HepG2 (cell line): ENCODE data around the gene SLC22A14. TPM values are rescaled to one million over a fixed set of nuclear protein-coding genes. Genes with fewer than 3 reads are reported as not detected.

Experiments
- ATAC-seq: fragments of 200-7000 bp; cut with Tn5 transposase; 3 replicates; pipeline ENCODE4 v1.9.1; 2020; ENCODE audit warnings: mild to moderate bottlenecking, moderate library complexity
- BruUV-seq: library from RNA; stranded (reverse); fragments of 400-500 nt; replicated peaks from 2 replicates; lab custom pipeline; 2021; lab: Mats Ljungman, UMichigan
- CTCF ChIA-PET: fragments of 300-600 bp; formaldehyde crosslinking; extraction: SDS; loops from one replicate; lab custom pipeline; 2021; ENCODE audit warnings: low total read pairs, inconsistent platforms, low intra/inter-chr PET ratio; lab: Yijun Ruan, JAX
- POLR2A ChIA-PET: fragments of 350-600 bp; sonication (Branson Sonifier 250); formaldehyde crosslinking; loops from one replicate; lab custom pipeline; 2020; ENCODE audit warnings: antibody characterized with exemption, inconsistent platforms; lab: Yijun Ruan, JAX
- DNase-seq: peaks from one replicate; pipeline ENCODE4 v3.0.0-alpha.2; 2015; ENCODE audit warnings: low spot score
- FAIRE-seq: peaks from 3 replicates; lab custom pipeline; 2011; peaks lifted over from hg19 to GRCh38; lab: Jason Lieb, UNC
- H2AFZ ChIP-seq: one replicate; pipeline ENCODE4 v1.6.1; 2011; ENCODE audit warnings: low read length, inconsistent platforms
- H3K27ac ChIP-seq: fragments of 300-600 bp; 3 replicates; pipeline ENCODE4 v1.8.0; 2011; ENCODE audit warnings: mixed run types, mild to moderate bottlenecking, mixed read lengths, low read length, inconsistent platforms; ENCODE audit not compliant: insufficient read depth; ENCODE audit errors: extremely low read length
- H3K27me3 ChIP-seq, 2 experiments: fragments of 200-600 bp in 1 of 2; 2 replicates in 1 of 2; 3 replicates in 1 of 2; pipeline versions ENCODE4 v1.6.0 to v1.8.0; 2011; ENCODE audit warnings: low read length in 2 of 2, mild to moderate bottlenecking in 2 of 2, moderate library complexity in 2 of 2, inconsistent platforms in 1 of 2; ENCODE audit not compliant: insufficient read depth in 2 of 2, control insufficient read depth in 1 of 2
- H3K36me3 ChIP-seq, 2 experiments: fragments of 200-600 bp in 1 of 2; replicated peaks in 1 of 2; 2 replicates in 1 of 2; 3 replicates in 1 of 2; pipeline versions ENCODE4 v1.5.1 to v1.8.0; 2011; ENCODE audit warnings: low read length in 2 of 2, inconsistent platforms in 1 of 2; ENCODE audit not compliant: insufficient read depth in 2 of 2, control insufficient read depth in 1 of 2
- H3K4me1 ChIP-seq: 2 replicates; pipeline ENCODE4 v1.5.1; 2012; ENCODE audit warnings: low read length, inconsistent platforms; ENCODE audit not compliant: insufficient read depth
- H3K4me2 ChIP-seq: 2 replicates; pipeline ENCODE4 v1.6.0; 2011; ENCODE audit warnings: low read depth, low read length, inconsistent platforms
- H3K4me3 ChIP-seq, 3 experiments: fragments of 200-600 bp in 1 of 3; sonication (generic), shearing (Covaris generic) in 1 of 3; replicated peaks in 1 of 3; 2 replicates each; pipeline ENCODE4 v1.5.1; 2011 to 2016; ENCODE audit warnings: low read length in 3 of 3, inconsistent platforms in 2 of 3, low read depth in 2 of 3, mild to moderate bottlenecking in 2 of 3, control low read depth in 1 of 3, mixed read lengths in 1 of 3; ENCODE audit not compliant: insufficient read depth in 1 of 3
- H3K79me2 ChIP-seq: one replicate; pipeline ENCODE4 v1.6.1; 2011; ENCODE audit warnings: low read length, inconsistent platforms; ENCODE audit not compliant: insufficient read depth
- H3K9ac ChIP-seq: 2 replicates; pipeline ENCODE4 v1.6.0; 2011; ENCODE audit warnings: mild to moderate bottlenecking, low read depth, low read length, inconsistent platforms; ENCODE audit not compliant: insufficient read depth
- H3K9me3 ChIP-seq: 2 replicates; pipeline ENCODE4 v1.5.1; 2012; ENCODE audit warnings: mild to moderate bottlenecking, low read length
- H4K20me1 ChIP-seq: 2 replicates; pipeline ENCODE4 v1.6.0; 2011; ENCODE audit warnings: inconsistent platforms, mild to moderate bottlenecking, low read length, moderate library complexity; ENCODE audit not compliant: insufficient read depth
- POGK ChIP-seq: sonication (generic); formaldehyde crosslinking; conservative IDR thresholded peaks from 2 replicates; pipeline ENCODE4 v1.8.0; 2022; ENCODE audit warnings: mild to moderate bottlenecking, moderate library complexity, missing genetic modification reagents
- ZZZ3 ChIP-seq: sonication (generic); formaldehyde crosslinking; IDR thresholded peaks from 2 replicates; pipeline ENCODE4 v1.4.0; 2020; ENCODE audit warnings: missing genetic modification reagents, mild to moderate bottlenecking, borderline replicate concordance
- WGBS: methylation state at CpG from one replicate; pipeline ENCODE4 v1.1.6; 2017; ENCODE audit warnings: low lambda C conversion rate; 5-methylcytosine and 5-hydroxymethylcytosine counted together
- in situ Hi-C: cut with HindIII; loops from 2 replicates; pipeline ENCODE4 v1.10.0; 2017; ENCODE audit warnings: low pct_unique_long_range_greater_than_20kb; ENCODE audit not compliant: extremely low pct_ligation_motif_present
- intact Hi-C: fragments of 100-400 bp; cut with micrococcal nuclease; formaldehyde crosslinking; loops from one replicate; pipeline ENCODE4 v1.10.0; 2022; ENCODE audit not compliant: unreplicated experiment
- polyA plus RNA-seq, 8 experiments: library from polyadenylated mRNA; depleted of rRNA in 3 of 8; stranded (reverse) in 7 of 8; unstranded in 1 of 8; fragments of >200 nt; fragmentation: Illumina TruSeq in 4 of 8; extraction: Trizol in 4 of 8; gene quantifications; 2 replicates each; pipeline versions ENCODE4 v1.2.1 to v1.2.3, GENCODE V29; 2011 to 2016; ENCODE audit warnings: low read depth in 4 of 8, missing spikeins in 1 of 8, mixed read lengths in 1 of 8; ENCODE audit not compliant: insufficient read depth in 1 of 8
- total RNA-seq, 5 experiments: library from RNA; depleted of rRNA; stranded (reverse); fragments of >200 nt; fragmentation: Illumina TruSeq; extraction: Trizol; gene quantifications; 2 replicates each; pipeline ENCODE4 v1.2.3, GENCODE V29; 2016; ENCODE audit warnings: low read depth in 1 of 5
- TF ChIP-seq, protein P1 (sequence below): sonication (generic); formaldehyde crosslinking; IDR thresholded peaks from 2 replicates; pipeline ENCODE4; 2020; ENCODE audit warnings: missing genetic modification reagents, mild to moderate bottlenecking, borderline replicate concordance
- TF ChIP-seq, protein P2 (sequence below): sonication (generic); formaldehyde crosslinking; IDR thresholded peaks from 2 replicates; pipeline ENCODE4 v1.4.0; 2020; ENCODE audit warnings: missing genetic modification reagents, borderline replicate concordance

The SLC22A14 gene
- total and polyA plus RNA-seq, 2 of the 13 experiments (the other 11 are each of a cell fraction or from before 2014, with no cell fraction given), result 0.03 TPM; not detected in 1

DNA sequence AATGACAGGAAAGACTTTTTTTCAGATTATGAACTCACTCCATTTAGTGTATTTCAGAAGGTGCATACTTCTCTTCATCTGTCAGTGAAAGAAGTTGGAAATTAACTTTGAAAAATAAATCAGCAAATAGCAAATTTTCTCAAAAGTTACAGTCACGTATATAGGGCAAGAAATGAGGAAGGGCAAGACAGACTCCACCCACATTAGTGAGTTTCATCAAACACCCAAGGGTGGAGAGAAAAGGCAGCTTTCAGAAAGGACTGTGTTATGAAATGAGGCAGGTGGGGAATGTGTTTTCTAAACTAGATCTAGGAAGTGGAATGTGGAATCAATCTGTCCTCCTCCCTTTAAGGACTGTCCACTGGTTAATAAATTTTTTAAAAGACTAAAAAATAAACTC is 13.6 kb upstream of the SLC22A14 start:
- H3K4me1 ChIP-seq, result peaks cover 11% of the 10 kb centered on the region
- BruUV-seq, result no TSS peak
- H3K36me3 ChIP-seq, result no peaks in the 10 kb centered on the region
- H3K27ac ChIP-seq, result no peak overlapping the region
- H4K20me1 ChIP-seq, result no peaks in the 10 kb centered on the region
- H3K27me3 ChIP-seq, result 0 out of 5 replicates have a peak, but pooled peaks cover 0 to 4% of the 10 kb centered on the region in 2 experiments
- no peak overlapping the region for H3K9ac ChIP-seq
- H3K4me3 ChIP-seq, result no peak overlapping the region
- ChIA-PET CTCF (no interaction called here), POLR2A (no interaction called here)
- intact Hi-C loops (no loop called here), in situ Hi-C loops (no loop called here)
- H3K79me2 ChIP-seq, result no peaks in the 10 kb centered on the region
- no peak overlapping the region for H2AFZ ChIP-seq
- 11% methylated on average over 1 of the region's 1 CpG for WGBS
- no peak overlapping the region for H3K4me2 ChIP-seq
- H3K9me3 ChIP-seq, result no peaks in the 10 kb centered on the region
- no peak for ATAC-seq
- TF ChIP-seq, protein P1, sequence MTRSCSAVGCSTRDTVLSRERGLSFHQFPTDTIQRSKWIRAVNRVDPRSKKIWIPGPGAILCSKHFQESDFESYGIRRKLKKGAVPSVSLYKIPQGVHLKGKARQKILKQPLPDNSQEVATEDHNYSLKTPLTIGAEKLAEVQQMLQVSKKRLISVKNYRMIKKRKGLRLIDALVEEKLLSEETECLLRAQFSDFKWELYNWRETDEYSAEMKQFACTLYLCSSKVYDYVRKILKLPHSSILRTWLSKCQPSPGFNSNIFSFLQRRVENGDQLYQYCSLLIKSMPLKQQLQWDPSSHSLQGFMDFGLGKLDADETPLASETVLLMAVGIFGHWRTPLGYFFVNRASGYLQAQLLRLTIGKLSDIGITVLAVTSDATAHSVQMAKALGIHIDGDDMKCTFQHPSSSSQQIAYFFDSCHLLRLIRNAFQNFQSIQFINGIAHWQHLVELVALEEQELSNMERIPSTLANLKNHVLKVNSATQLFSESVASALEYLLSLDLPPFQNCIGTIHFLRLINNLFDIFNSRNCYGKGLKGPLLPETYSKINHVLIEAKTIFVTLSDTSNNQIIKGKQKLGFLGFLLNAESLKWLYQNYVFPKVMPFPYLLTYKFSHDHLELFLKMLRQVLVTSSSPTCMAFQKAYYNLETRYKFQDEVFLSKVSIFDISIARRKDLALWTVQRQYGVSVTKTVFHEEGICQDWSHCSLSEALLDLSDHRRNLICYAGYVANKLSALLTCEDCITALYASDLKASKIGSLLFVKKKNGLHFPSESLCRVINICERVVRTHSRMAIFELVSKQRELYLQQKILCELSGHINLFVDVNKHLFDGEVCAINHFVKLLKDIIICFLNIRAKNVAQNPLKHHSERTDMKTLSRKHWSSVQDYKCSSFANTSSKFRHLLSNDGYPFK (CRISPR knock-in tag), result no peak
- TF ChIP-seq, protein P2, sequence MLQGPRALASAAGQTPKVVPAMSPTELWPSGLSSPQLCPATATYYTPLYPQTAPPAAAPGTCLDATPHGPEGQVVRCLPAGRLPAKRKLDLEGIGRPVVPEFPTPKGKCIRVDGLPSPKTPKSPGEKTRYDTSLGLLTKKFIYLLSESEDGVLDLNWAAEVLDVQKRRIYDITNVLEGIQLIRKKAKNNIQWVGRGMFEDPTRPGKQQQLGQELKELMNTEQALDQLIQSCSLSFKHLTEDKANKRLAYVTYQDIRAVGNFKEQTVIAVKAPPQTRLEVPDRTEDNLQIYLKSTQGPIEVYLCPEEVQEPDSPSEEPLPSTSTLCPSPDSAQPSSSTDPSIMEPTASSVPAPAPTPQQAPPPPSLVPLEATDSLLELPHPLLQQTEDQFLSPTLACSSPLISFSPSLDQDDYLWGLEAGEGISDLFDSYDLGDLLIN (CRISPR knock-in tag), result no peak
- no peak for DNase-seq
- no peak for FAIRE-seq

GRCh38 chr3:38270606-38271005 is 11.5 kb upstream of the SLC22A14 start:
- Histone ChIP-seq H3K9me3 (no peaks in the 10 kb centered on the region), H3K36me3 (no peaks in the 10 kb centered on the region), H2AFZ (no peak overlapping the region), H3K79me2 (no peaks in the 10 kb centered on the region), H3K4me3 (no peak overlapping the region), H3K4me2 (no peak overlapping the region), H3K27me3 (peaks cover 0 to 4% of the 10 kb centered on the region in 2 experiments; a peak in 1 of 5 replicates), H3K4me1 (no peaks in the 10 kb centered on the region), H4K20me1 (no peaks in the 10 kb centered on the region), H3K9ac (no peak overlapping the region), H3K27ac (no peak overlapping the region)
- WGBS, result 30% methylated on average over 3 of the region's 3 CpGs
- BruUV-seq, result no TSS peak
- DNase-seq (no peak), ATAC-seq (no peak), FAIRE-seq (no peak)
- intact Hi-C loops (no loop called here), in situ Hi-C loops (loop anchor here (10.0 kb wide), 1 partner anchor 156 kb away; no protein-coding TSS in a partner anchor)
- no peak for TF ChIP-seq POGK (CRISPR knock-in tag)
- no peak for TF ChIP-seq ZZZ3
- POLR2A ChIA-PET, result no interaction called here
- CTCF ChIA-PET, result no interaction called here
